ENCODE results near the gene MROH2A. TPM values are rescaled to one million over a fixed set of nuclear protein-coding genes. Genes with fewer than 3 reads are reported as not detected.

MROH2A gene
- total RNA-seq, 1 experiment from 2014 or later: not detected

DNA sequence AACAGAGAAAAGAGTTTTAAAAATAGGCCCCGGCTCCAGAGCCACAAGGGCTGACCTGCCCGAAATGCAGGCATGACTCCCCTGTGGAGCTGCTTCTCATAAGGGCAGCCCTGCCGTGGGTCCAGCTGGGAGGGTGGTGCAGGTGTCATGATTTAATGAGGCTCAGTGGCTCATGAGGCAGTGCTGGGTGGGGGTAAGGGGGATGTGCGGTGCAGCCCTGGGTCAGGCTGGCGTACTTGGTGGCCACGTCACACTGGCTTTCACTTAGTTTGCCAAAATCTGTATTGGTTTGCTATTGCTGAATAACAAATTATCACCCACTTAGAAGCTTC, 42.6 kb downstream of the MROH2A start:
- RAD21 ChIA-PET (ENCODE audit: low non-redundant PET in 1 of 2, low total read pairs in 2 of 2, uncharacterized antibody in 2 of 2, unreplicated experiment in 2 of 2): no interaction called here
- Histone ChIP-seq H3K9ac (ENCODE audit: low read length) (no peak overlapping the region), H2AFZ (ENCODE audit: low read depth, low read length, poor library complexity, severe bottlenecking) (no peak overlapping the region), H3K4me1 (ENCODE audit: control insufficient read depth in 1 of 2, insufficient read depth in 2 of 2, low read length in 2 of 2) (no peaks in the 10 kb centered on the region), H3K79me2 (ENCODE audit: insufficient read depth, low read length) (no peaks in the 10 kb centered on the region), H3K9me2 (ENCODE audit: insufficient read depth) (no peaks in the 10 kb centered on the region), H3K9me3 (ENCODE audit: control insufficient read depth in 1 of 2, insufficient read depth in 1 of 2, low read depth in 1 of 2, low read length in 2 of 2) (no peaks in the 10 kb centered on the region), H3K4me2 (ENCODE audit: low read length) (no peak overlapping the region), H4K20me1 (ENCODE audit: insufficient read depth) (no peaks in the 10 kb centered on the region), H3K27ac (ENCODE audit: low read depth, low read length) (no peak overlapping the region), H3K36me3 (ENCODE audit: control insufficient read depth in 1 of 2, insufficient read depth in 2 of 2, low read length in 2 of 2) (no peaks in the 10 kb centered on the region), H3K27me3 (ENCODE audit: insufficient read depth, low read length) (no peaks in the 10 kb centered on the region), H3K4me3 (replicated peaks in 1 of 2; ENCODE audit: low read depth in 1 of 2, low read length in 2 of 2) (no peak overlapping the region)
- intact Hi-C loops (cut with micrococcal nuclease): no loop called here
- TF ChIP-seq, protein P1, sequence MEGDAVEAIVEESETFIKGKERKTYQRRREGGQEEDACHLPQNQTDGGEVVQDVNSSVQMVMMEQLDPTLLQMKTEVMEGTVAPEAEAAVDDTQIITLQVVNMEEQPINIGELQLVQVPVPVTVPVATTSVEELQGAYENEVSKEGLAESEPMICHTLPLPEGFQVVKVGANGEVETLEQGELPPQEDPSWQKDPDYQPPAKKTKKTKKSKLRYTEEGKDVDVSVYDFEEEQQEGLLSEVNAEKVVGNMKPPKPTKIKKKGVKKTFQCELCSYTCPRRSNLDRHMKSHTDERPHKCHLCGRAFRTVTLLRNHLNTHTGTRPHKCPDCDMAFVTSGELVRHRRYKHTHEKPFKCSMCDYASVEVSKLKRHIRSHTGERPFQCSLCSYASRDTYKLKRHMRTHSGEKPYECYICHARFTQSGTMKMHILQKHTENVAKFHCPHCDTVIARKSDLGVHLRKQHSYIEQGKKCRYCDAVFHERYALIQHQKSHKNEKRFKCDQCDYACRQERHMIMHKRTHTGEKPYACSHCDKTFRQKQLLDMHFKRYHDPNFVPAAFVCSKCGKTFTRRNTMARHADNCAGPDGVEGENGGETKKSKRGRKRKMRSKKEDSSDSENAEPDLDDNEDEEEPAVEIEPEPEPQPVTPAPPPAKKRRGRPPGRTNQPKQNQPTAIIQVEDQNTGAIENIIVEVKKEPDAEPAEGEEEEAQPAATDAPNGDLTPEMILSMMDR (IDR thresholded peaks at IDR 0.05 in 2 of 3, conservative IDR thresholded peaks at IDR 0.05 in 1 of 3; ENCODE audit: borderline replicate concordance in 1 of 3, insufficient read depth in 1 of 3, low read depth in 2 of 3, low read length in 2 of 3): no peak
- TF ChIP-seq JUND (IDR thresholded peaks at IDR 0.05) (no peak), ZFX (IDR thresholded peaks at IDR 0.05) (no peak), YY1 (IDR thresholded peaks at IDR 0.05; ENCODE audit: extremely low read depth, insufficient replicate concordance, low read depth, low read length) (no peak)
- no TSS peak for BruUV-seq (replicated peaks)
- DNase-seq (ENCODE audit: low read depth, low spot score) (no peak), ATAC-seq (no peak)
- CTCF ChIA-PET: no interaction called here
- POLR2A ChIA-PET: no interaction called here

DNA sequence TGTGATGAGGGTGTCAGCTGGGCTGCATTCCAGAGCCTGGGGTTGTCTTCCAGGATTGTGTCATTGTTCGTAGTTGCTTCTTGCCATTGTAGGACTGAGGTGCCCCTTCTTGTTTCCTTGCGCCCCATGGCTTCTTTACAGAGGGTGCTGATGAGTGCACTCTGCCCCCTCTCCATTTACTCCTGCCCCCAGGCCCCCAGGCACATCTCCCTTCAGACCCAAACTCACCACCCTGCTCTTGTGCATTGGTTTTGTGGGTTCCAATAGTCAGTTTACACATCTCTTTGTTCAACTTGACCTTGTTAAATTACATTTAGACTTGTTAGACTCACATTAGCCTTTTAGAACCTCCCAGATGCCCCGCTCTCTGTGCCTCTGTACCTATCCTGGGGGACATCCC, 43.1 kb downstream of the MROH2A start:
- Histone ChIP-seq H3K27ac (ENCODE audit: low read depth, low read length) (no peak overlapping the region), H3K9me3 (ENCODE audit: control insufficient read depth in 1 of 2, insufficient read depth in 1 of 2, low read depth in 1 of 2, low read length in 2 of 2) (no peaks in the 10 kb centered on the region), H3K4me2 (ENCODE audit: low read length) (no peak overlapping the region), H3K9ac (ENCODE audit: low read length) (no peak overlapping the region), H3K4me1 (ENCODE audit: control insufficient read depth in 1 of 2, insufficient read depth in 2 of 2, low read length in 2 of 2) (no peaks in the 10 kb centered on the region), H3K9me2 (ENCODE audit: insufficient read depth) (no peaks in the 10 kb centered on the region), H3K4me3 (replicated peaks in 1 of 2; ENCODE audit: low read depth in 1 of 2, low read length in 2 of 2) (no peak overlapping the region), H2AFZ (ENCODE audit: low read depth, low read length, poor library complexity, severe bottlenecking) (no peak overlapping the region), H4K20me1 (ENCODE audit: insufficient read depth) (no peaks in the 10 kb centered on the region), H3K79me2 (ENCODE audit: insufficient read depth, low read length) (no peaks in the 10 kb centered on the region), H3K36me3 (ENCODE audit: control insufficient read depth in 1 of 2, insufficient read depth in 2 of 2, low read length in 2 of 2) (no peaks in the 10 kb centered on the region), H3K27me3 (ENCODE audit: insufficient read depth, low read length) (no peaks in the 10 kb centered on the region)
- no peak for DNase-seq (ENCODE audit: low read depth, low spot score)
- POLR2A ChIA-PET: no interaction called here
- no peak for ATAC-seq
- CTCF ChIA-PET: no interaction called here
- no TSS peak for BruUV-seq (replicated peaks)
- intact Hi-C loops (cut with micrococcal nuclease): no loop called here
- RAD21 ChIA-PET (ENCODE audit: low non-redundant PET in 1 of 2, low total read pairs in 2 of 2, uncharacterized antibody in 2 of 2, unreplicated experiment in 2 of 2): no interaction called here
- TF ChIP-seq EZH2 (IDR thresholded peaks at IDR 0.05) (no peak), SIN3A (IDR thresholded peaks at IDR 0.05; ENCODE audit: low read depth) (no peak), EZH2phosphoT487 (IDR thresholded peaks at IDR 0.05; ENCODE audit: borderline replicate concordance) (no peak), POLR2A (IDR thresholded peaks at IDR 0.05; ENCODE audit: borderline replicate concordance, extremely low read depth, insufficient read depth, insufficient read length) (no peak), JUND (IDR thresholded peaks at IDR 0.05) (no peak), ELF1 (IDR thresholded peaks at IDR 0.05; ENCODE audit: borderline replicate concordance, low read depth) (no peak), ZFX (IDR thresholded peaks at IDR 0.05) (no peak), YY1 (IDR thresholded peaks at IDR 0.05; ENCODE audit: extremely low read depth, insufficient replicate concordance, low read depth, low read length) (no peak), POLR2AphosphoS5 (IDR thresholded peaks at IDR 0.05; ENCODE audit: low read depth, low read length) (no peak), EGR1 (IDR thresholded peaks at IDR 0.05; ENCODE audit: low read depth) (no peak), FOSL1 (IDR thresholded peaks at IDR 0.05; ENCODE audit: low read depth) (no peak)
- TF ChIP-seq, protein P2, sequence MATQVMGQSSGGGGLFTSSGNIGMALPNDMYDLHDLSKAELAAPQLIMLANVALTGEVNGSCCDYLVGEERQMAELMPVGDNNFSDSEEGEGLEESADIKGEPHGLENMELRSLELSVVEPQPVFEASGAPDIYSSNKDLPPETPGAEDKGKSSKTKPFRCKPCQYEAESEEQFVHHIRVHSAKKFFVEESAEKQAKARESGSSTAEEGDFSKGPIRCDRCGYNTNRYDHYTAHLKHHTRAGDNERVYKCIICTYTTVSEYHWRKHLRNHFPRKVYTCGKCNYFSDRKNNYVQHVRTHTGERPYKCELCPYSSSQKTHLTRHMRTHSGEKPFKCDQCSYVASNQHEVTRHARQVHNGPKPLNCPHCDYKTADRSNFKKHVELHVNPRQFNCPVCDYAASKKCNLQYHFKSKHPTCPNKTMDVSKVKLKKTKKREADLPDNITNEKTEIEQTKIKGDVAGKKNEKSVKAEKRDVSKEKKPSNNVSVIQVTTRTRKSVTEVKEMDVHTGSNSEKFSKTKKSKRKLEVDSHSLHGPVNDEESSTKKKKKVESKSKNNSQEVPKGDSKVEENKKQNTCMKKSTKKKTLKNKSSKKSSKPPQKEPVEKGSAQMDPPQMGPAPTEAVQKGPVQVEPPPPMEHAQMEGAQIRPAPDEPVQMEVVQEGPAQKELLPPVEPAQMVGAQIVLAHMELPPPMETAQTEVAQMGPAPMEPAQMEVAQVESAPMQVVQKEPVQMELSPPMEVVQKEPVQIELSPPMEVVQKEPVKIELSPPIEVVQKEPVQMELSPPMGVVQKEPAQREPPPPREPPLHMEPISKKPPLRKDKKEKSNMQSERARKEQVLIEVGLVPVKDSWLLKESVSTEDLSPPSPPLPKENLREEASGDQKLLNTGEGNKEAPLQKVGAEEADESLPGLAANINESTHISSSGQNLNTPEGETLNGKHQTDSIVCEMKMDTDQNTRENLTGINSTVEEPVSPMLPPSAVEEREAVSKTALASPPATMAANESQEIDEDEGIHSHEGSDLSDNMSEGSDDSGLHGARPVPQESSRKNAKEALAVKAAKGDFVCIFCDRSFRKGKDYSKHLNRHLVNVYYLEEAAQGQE (IDR thresholded peaks at IDR 0.05; ENCODE audit: low read depth): no peak
- TF ChIP-seq, protein P1 (IDR thresholded peaks at IDR 0.05 in 2 of 3, conservative IDR thresholded peaks at IDR 0.05 in 1 of 3; ENCODE audit: borderline replicate concordance in 1 of 3, insufficient read depth in 1 of 3, low read depth in 2 of 3, low read length in 2 of 3): no peak

Measured in HCT116 (cell line).